Hematopoietic multipotent progenitor cell treated with erythropoietin and hydrocortisone succinate and interleukin-3 and kit ligand, for 6 days (in vitro differentiated cells): Measurements from ENCODE around the gene S1PR4.

ENCODE experiments used
- DNase-seq: peaks from one replicate; pipeline ENCODE4 v3.0.0-alpha.2; 2015

S1PR4 gene

GRCh38 chr19:3178377-3178972 lies at the start of gene S1PR4:
Gene S1PR4, plus strand, starts transcription at chr19:3178769. Its CDS starts 24 bp downstream, at chr19:3178793.
- peak; percentile 89 for DNase-seq

GRCh38 chr19:3129112-3129511 lies 49.5 kb upstream of the S1PR4 start:
- DNase-seq: peak; percentile 71

- DNase-seq: no peak
Measured at GRCh38 chr19:3131168-3131567, 47.4 kb upstream of the S1PR4 start.

- peak; percentile 99 for DNase-seq
Measured at GRCh38 chr19:3132971-3133792, 45.4 kb upstream of the S1PR4 start.

GRCh38 chr19:3133793-3134116 lies 44.8 kb upstream of the S1PR4 start:
- DNase-seq: no peak

- peak; percentile 90 for DNase-seq
Measured at GRCh38 chr19:3135961-3136683, 42.4 kb upstream of the S1PR4 start, which contains the start of gene GNA15. Gene GNA15, plus strand, starts transcription at chr19:3136033. Its CDS starts 418 bp downstream, at chr19:3136451.

GRCh38 chr19:3136684-3137055 lies 41.9 kb upstream of the S1PR4 start:
- DNase-seq: no peak

GRCh38 chr19:3137119-3137518 lies 41.5 kb upstream of the S1PR4 start:
- peak; percentile 60 for DNase-seq

- DNase-seq: no peak
Measured at GRCh38 chr19:3138268-3138667, 40.3 kb upstream of the S1PR4 start.

GRCh38 chr19:3140667-3141038 lies 37.9 kb upstream of the S1PR4 start:
- no peak for DNase-seq

- peak; percentile 52 for DNase-seq
Measured at GRCh38 chr19:3142292-3142670, 36.3 kb upstream of the S1PR4 start.

- no peak for DNase-seq
Measured at GRCh38 chr19:3142781-3143337, 35.7 kb upstream of the S1PR4 start.

- peak; percentile 54 for DNase-seq
Measured at GRCh38 chr19:3145909-3146676, 32.5 kb upstream of the S1PR4 start.

- peak; percentile 50 for DNase-seq
Measured at GRCh38 chr19:3146677-3147100, 31.9 kb upstream of the S1PR4 start.

GRCh38 chr19:3148503-3148902 lies 30.1 kb upstream of the S1PR4 start:
- no peak for DNase-seq

- no peak for DNase-seq
Measured at GRCh38 chr19:3149089-3149488, 29.5 kb upstream of the S1PR4 start.

GRCh38 chr19:3149526-3150505 lies 28.8 kb upstream of the S1PR4 start:
- DNase-seq: no peak

GRCh38 chr19:3150739-3151329 lies 27.7 kb upstream of the S1PR4 start:
- DNase-seq: no peak

GRCh38 chr19:3151563-3152418 lies 26.8 kb upstream of the S1PR4 start:
- no peak for DNase-seq

GRCh38 chr19:3152419-3152780 lies 26.2 kb upstream of the S1PR4 start:
- DNase-seq: no peak
